Measurements from ENCODE around the gene BIRC6.

BIRC6 gene

DNA sequence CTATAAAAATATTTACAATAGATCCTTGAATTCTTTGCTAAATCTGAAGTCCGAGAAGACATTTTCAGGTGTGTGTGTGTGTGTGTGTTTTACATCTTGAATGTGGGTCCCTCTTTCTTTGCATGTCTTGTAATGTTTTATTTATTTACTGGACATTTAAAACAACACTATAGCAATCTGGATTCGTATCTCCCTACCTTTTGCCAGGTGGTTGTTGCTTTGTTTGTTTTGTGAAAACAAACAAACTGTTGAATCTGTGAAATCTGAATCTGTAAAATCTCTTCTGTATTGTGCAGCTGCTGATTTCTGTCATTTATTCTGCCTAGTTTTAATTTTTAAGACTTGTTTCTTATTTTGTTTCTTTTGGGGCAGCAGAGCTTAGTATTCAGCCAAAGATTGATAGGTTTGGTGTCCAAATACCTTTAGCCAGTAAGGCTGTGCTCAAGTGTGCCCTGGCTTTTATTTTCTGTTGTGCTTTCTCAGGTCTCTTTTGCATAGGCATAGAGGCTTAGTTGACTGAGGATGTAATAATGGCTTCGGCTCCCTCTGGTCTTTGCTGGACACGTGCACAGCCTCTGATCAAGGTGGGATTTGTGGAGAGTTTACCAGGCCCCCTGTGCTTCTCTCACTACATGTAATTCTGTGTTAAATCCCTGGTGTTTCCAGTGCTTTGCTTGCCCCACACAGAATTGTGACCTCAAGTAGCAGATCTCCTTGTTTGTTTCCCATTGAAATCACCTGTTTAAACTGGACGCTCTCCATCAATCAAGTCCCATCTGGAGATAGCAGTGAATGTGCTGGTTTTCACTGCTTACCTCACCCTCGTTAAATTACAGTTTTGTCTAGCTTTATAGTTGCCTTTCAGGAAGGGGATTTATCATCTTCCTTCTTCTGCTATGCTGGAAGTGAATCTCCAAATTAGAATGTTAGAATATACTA is 71.1 kb downstream of the BIRC6 start:
- TF ChIP-seq ESRRG (CRISPR knock-in tag; IDR thresholded peaks at IDR 0.05) = no peak
- TF ChIP-seq RARB (CRISPR knock-in tag; IDR thresholded peaks at IDR 0.05) = no peak
- TF ChIP-seq GLIS3 (CRISPR knock-in tag; IDR thresholded peaks at IDR 0.05) = no peak
- TF ChIP-seq ISL1 (CRISPR knock-in tag; IDR thresholded peaks at IDR 0.05) = 0 out of 2 replicates have a peak, but pooled peaks have one; percentile 8
- no peak for TF ChIP-seq PPARA (CRISPR knock-in tag; IDR thresholded peaks at IDR 0.05; ENCODE audit: borderline replicate concordance)
- no peak for TF ChIP-seq OSR1 (CRISPR knock-in tag; IDR thresholded peaks at IDR 0.05)
- no peak for TF ChIP-seq ZNF565 (CRISPR knock-in tag; conservative IDR thresholded peaks at IDR 0.05; ENCODE audit: low read depth)
- ATAC-seq = peak; percentile 16; the same call in 2 of the 3 replicates

GRCh38 chr2:32430804-32431203 is 74.0 kb downstream of the BIRC6 start:
- no peak for ATAC-seq
- TF ChIP-seq CSDC2 (CRISPR knock-in tag; IDR thresholded peaks at IDR 0.05) = no peak
- TF ChIP-seq SNAI2 (CRISPR knock-in tag; IDR thresholded peaks at IDR 0.05) = no peak
- TF ChIP-seq BACH2 (CRISPR knock-in tag; IDR thresholded peaks at IDR 0.05; ENCODE audit: borderline replicate concordance) = no peak
- no peak for TF ChIP-seq ESRRG (CRISPR knock-in tag; IDR thresholded peaks at IDR 0.05)
- TF ChIP-seq ZNF8 (CRISPR knock-in tag; IDR thresholded peaks at IDR 0.05) = no peak
- TF ChIP-seq TSHZ2 (CRISPR knock-in tag; IDR thresholded peaks at IDR 0.05) = no peak
- TF ChIP-seq GLIS3 (CRISPR knock-in tag; IDR thresholded peaks at IDR 0.05) = no peak
- TF ChIP-seq TCF4 (CRISPR knock-in tag; IDR thresholded peaks at IDR 0.05; ENCODE audit: borderline replicate concordance) = no peak
- TF ChIP-seq PPARA (CRISPR knock-in tag; IDR thresholded peaks at IDR 0.05; ENCODE audit: borderline replicate concordance) = no peak
- TF ChIP-seq ZNF70 (CRISPR knock-in tag; IDR thresholded peaks at IDR 0.05) = no peak

GRCh38 chr2:32436150-32436549 is 79.3 kb downstream of the BIRC6 start:
- no peak for ATAC-seq
- TF ChIP-seq OSR1 (CRISPR knock-in tag; IDR thresholded peaks at IDR 0.05) = no peak
- TF ChIP-seq GLIS3 (CRISPR knock-in tag; IDR thresholded peaks at IDR 0.05) = no peak
- no peak for TF ChIP-seq ZFP30 (CRISPR knock-in tag; IDR thresholded peaks at IDR 0.05)
- TF ChIP-seq ZFP3 (CRISPR knock-in tag; IDR thresholded peaks at IDR 0.05) = no peak
- no peak for TF ChIP-seq PPARA (CRISPR knock-in tag; IDR thresholded peaks at IDR 0.05; ENCODE audit: borderline replicate concordance)
- TF ChIP-seq TSHZ2 (CRISPR knock-in tag; IDR thresholded peaks at IDR 0.05) = no peak
- TF ChIP-seq CREB5 (CRISPR knock-in tag; IDR thresholded peaks at IDR 0.05; ENCODE audit: low read depth) = no peak
- TF ChIP-seq SNAI2 (CRISPR knock-in tag; IDR thresholded peaks at IDR 0.05) = no peak
- no peak for TF ChIP-seq ZNF70 (CRISPR knock-in tag; IDR thresholded peaks at IDR 0.05)
- TF ChIP-seq TCF4 (CRISPR knock-in tag; IDR thresholded peaks at IDR 0.05; ENCODE audit: borderline replicate concordance) = no peak
- TF ChIP-seq TOX (CRISPR knock-in tag; IDR thresholded peaks at IDR 0.05; ENCODE audit: borderline replicate concordance) = no peak
- no peak for TF ChIP-seq ZC3H10 (CRISPR knock-in tag; IDR thresholded peaks at IDR 0.05)
- TF ChIP-seq PATZ1 (CRISPR knock-in tag; IDR thresholded peaks at IDR 0.05; ENCODE audit: borderline replicate concordance) = no peak
- TF ChIP-seq ZNF565 (CRISPR knock-in tag; conservative IDR thresholded peaks at IDR 0.05; ENCODE audit: low read depth) = no peak
- TF ChIP-seq, protein P1, sequence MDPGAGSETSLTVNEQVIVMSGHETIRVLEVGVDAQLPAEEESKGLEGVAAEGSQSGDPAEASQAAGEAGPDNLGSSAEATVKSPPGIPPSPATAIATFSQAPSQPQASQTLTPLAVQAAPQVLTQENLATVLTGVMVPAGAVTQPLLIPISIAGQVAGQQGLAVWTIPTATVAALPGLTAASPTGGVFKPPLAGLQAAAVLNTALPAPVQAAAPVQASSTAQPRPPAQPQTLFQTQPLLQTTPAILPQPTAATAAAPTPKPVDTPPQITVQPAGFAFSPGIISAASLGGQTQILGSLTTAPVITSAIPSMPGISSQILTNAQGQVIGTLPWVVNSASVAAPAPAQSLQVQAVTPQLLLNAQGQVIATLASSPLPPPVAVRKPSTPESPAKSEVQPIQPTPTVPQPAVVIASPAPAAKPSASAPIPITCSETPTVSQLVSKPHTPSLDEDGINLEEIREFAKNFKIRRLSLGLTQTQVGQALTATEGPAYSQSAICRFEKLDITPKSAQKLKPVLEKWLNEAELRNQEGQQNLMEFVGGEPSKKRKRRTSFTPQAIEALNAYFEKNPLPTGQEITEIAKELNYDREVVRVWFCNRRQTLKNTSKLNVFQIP (CRISPR knock-in tag; IDR thresholded peaks at IDR 0.05; ENCODE audit: borderline replicate concordance, low read depth) = no peak
- TF ChIP-seq CSRNP3 (CRISPR knock-in tag; IDR thresholded peaks at IDR 0.05) = no peak
- no peak for TF ChIP-seq CSDC2 (CRISPR knock-in tag; IDR thresholded peaks at IDR 0.05)
- no peak for TF ChIP-seq ARNTL (CRISPR knock-in tag; IDR thresholded peaks at IDR 0.05; ENCODE audit: borderline replicate concordance, low read depth)

Measured in SK-N-SH treated with all-trans-retinoic acid at 6 μM for 48 hours (cell line).